Esophagus muscularis mucosa (tissue), 4 donors: ENCODE measurements around the gene BTBD3. TPM values are rescaled to one million over a fixed set of nuclear protein-coding genes. Genes with fewer than 3 reads are reported as not detected.

ENCODE experiments used
- DNase-seq: peaks from one replicate; pipeline ENCODE4 v3.0.0-alpha.2; 2017; ENCODE audit errors: extremely low spot score
- H3K27ac ChIP-seq, 4 donors: fragments of 200-600 bp; sonication (generic); replicated peaks in 1 of 4; 1 replicate in 3 of 4; 2 replicates in 1 of 4; pipeline ENCODE4 v1.5.1; 2016 to 2019; ENCODE audit warnings: mild to moderate bottlenecking in 1 of 4
- H3K27me3 ChIP-seq, 4 donors: fragments of 200-600 bp; sonication (generic); one replicate each; pipeline versions ENCODE4 v1.5.1 to v1.6.0; 2016 to 2019
- H3K36me3 ChIP-seq, 4 donors: fragments of 200-600 bp; sonication (generic); one replicate each; pipeline ENCODE4 v1.5.1; 2016 to 2019
- H3K4me1 ChIP-seq, 4 donors: fragments of 200-600 bp; sonication (generic); one replicate each; pipeline ENCODE4 v1.5.1; 2016 to 2019
- H3K4me3 ChIP-seq, 4 donors: fragments of 200-600 bp; sonication (generic); 1 replicate in 2 of 4; 2 replicates in 2 of 4; pipeline ENCODE4 v1.5.1; 2016 to 2019; ENCODE audit warnings: mild to moderate bottlenecking in 4 of 4, moderate library complexity in 1 of 4
- H3K9me3 ChIP-seq, 4 donors: fragments of 200-600 bp; sonication (generic); 1 replicate in 3 of 4; 2 replicates in 1 of 4; pipeline ENCODE4 v1.5.1; 2016 to 2019
- EP300 ChIP-seq: sonication (generic); formaldehyde crosslinking; IDR thresholded peaks from one replicate; pipeline ENCODE4 v1.6.1; 2017; ENCODE audit warnings: antibody characterized with exemption
- POLR2A ChIP-seq: fragments of 450-650 bp; IDR thresholded peaks from one replicate; pipeline ENCODE4 v1.6.1; 2017; ENCODE audit warnings: antibody characterized with exemption, moderate library complexity, mild to moderate bottlenecking, low read depth
- POLR2AphosphoS5 ChIP-seq, 2 donors: sonication (generic); formaldehyde crosslinking; IDR thresholded peaks; one replicate each; pipeline ENCODE4 v1.6.1; 2017; ENCODE audit warnings: antibody characterized with exemption in 2 of 2
- WGBS: methylation state at CpG from one replicate; pipeline ENCODE4 v1.1.5; 2018; 5-methylcytosine and 5-hydroxymethylcytosine counted together
- intact Hi-C: fragments of 100-400 bp; cut with DNase I; formaldehyde crosslinking; loops from one replicate; pipeline ENCODE4 v1.15.1; 2023
- total RNA-seq, 4 donors: library from RNA; depleted of rRNA; stranded (reverse); fragments of >200 nt; gene quantifications; one replicate each; pipeline versions ENCODE4 v1.1.0 to v1.2.1, GENCODE V29; 2016
- TF ChIP-seq, protein P1 (sequence below), 3 experiments: fragments of 200-600 bp in 2 of 3; fragments of 450-650 bp in 1 of 3; sonication (generic) in 2 of 3; IDR thresholded peaks; one replicate each; pipeline ENCODE4 v1.5.1; 2017 to 2019; ENCODE audit warnings: antibody characterized with exemption in 3 of 3, mild to moderate bottlenecking in 2 of 3, moderate library complexity in 1 of 3

Gene BTBD3
- total RNA-seq, 4 donors from 2014 or later = 15.4 to 34.5 (median 25.9) TPM

DNA sequence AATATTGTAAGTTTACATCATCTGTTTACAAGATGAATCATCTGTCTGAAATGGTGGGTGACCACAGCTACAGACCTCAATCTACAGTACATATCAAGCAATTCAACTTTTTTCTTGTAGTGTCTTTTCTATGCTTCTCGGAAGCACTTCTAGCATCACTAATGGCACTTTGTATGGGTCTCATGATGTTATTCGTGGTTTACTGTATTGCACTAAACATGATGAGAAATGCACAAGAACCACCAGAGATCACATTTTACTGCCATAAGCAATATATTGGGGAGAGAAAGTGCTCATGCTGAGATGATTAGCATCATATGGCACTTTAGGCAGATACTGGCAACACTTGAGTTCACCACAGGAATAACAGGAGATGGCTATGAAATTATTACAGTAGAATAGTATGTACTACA lies 15.4 kb upstream of the BTBD3 start:
- no peaks in the 10 kb centered on the region for H3K27me3 ChIP-seq
- 83% methylated on average over 2 of the region's 2 CpGs for WGBS
- DNase-seq = no peak
- H3K9me3 ChIP-seq = no peaks in the 10 kb centered on the region
- H3K36me3 ChIP-seq = no peaks in the 10 kb centered on the region
- no peak overlapping the region for H3K27ac ChIP-seq
- peaks cover 5 to 16% (median 9%) of the 10 kb centered on the region in 4 donors for H3K4me1 ChIP-seq
- TF ChIP-seq POLR2A = no peak
- TF ChIP-seq POLR2AphosphoS5 (IDR thresholded peaks at IDR 0.05) = no peak
- TF ChIP-seq, protein P1, sequence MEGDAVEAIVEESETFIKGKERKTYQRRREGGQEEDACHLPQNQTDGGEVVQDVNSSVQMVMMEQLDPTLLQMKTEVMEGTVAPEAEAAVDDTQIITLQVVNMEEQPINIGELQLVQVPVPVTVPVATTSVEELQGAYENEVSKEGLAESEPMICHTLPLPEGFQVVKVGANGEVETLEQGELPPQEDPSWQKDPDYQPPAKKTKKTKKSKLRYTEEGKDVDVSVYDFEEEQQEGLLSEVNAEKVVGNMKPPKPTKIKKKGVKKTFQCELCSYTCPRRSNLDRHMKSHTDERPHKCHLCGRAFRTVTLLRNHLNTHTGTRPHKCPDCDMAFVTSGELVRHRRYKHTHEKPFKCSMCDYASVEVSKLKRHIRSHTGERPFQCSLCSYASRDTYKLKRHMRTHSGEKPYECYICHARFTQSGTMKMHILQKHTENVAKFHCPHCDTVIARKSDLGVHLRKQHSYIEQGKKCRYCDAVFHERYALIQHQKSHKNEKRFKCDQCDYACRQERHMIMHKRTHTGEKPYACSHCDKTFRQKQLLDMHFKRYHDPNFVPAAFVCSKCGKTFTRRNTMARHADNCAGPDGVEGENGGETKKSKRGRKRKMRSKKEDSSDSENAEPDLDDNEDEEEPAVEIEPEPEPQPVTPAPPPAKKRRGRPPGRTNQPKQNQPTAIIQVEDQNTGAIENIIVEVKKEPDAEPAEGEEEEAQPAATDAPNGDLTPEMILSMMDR (IDR thresholded peaks at IDR 0.05) = no peak
- TF ChIP-seq EP300 = no peak
- intact Hi-C loops = no loop called here
- no peak overlapping the region for H3K4me3 ChIP-seq

DNA sequence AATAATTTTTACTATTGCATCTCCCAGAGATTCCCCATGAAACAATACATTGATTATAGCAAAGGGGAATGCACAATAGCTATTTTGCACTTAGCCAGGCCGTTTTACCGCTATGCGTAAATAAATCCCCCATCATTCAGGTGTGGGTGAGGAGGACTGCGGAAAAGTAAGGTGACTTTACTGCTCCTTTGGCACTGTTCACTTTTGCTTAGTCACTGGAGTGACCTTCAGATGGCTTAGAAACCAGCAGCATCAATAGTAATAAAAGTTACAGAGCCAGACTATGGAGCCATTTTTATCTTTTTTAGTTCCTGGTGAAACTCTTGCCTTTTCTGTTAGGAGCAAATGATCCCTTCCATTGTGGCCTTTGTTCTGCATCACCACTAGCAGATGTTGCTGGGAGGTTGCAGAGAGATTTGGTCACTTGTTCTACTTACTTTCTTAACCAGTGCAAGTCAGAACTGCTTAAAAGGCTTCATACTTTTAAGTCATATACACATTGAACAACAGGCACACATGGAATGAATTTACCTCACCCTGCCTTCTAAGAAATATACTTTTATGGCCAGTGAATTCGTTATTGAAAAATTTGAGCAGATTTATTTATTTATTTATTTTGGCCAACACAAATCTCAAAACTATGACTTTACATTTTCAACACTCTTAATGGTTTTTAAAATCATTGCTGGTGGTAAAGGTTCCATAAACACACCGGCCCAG lies 12.1 kb upstream of the BTBD3 start:
- Histone ChIP-seq H3K36me3 (no peaks in the 10 kb centered on the region), H3K4me1 (peaks cover 7 to 21% (median 15%) of the 10 kb centered on the region in 4 donors), H3K27me3 (no peaks in the 10 kb centered on the region), H3K27ac (no peak overlapping the region), H3K4me3 (no peak overlapping the region), H3K9me3 (no peaks in the 10 kb centered on the region)
- 94% methylated on average over 6 of the region's 6 CpGs for WGBS
- intact Hi-C loops = no loop called here
- no peak for DNase-seq
- TF ChIP-seq POLR2AphosphoS5 (IDR thresholded peaks at IDR 0.05) (no peak), EP300 (no peak), POLR2A (no peak)
- TF ChIP-seq, protein P1 (IDR thresholded peaks at IDR 0.05) = no peak

DNA sequence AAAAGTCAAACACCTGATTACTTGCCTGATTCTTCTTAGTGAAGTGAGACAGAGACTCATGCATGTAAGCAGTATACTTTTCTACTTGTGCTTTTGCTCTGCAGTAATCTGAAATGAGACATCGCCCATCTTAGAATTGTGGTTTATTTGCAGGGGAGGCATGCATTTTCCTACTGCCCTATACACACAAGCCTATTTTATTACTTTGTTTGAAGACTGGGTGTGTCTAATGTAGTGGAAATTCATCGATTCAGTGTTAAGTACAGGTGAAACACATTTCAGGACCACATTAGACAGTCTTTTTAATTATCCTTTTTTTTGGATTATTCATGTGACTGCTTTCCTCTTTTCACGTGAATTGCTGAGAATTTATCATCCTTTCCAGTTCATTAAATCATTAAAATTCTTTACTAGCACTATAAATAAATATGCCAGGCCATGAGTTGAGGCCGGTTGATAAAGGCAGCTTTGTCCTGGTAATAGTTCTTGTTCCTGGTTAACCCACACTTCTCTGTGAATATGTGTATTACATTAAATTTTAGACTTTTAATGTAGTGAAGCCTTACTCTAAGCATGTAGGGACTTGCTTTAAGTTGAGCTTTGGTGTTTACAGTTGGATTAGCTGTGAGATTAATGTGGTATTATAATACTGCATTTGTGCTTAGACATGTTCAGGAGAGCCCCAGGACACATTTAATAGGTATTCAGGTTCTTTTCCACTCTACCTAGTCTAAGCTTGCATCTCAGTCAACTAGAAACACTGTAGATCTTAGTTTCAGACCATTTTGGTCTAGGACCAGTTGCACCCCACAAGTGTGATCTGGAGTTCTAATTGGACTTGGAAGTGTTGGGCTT lies 10.8 kb upstream of the BTBD3 start:
- H3K9me3 ChIP-seq = no peaks in the 10 kb centered on the region
- DNase-seq = no peak
- 62% methylated on average over 4 of the region's 4 CpGs for WGBS
- H3K4me1 ChIP-seq = peaks cover 7 to 22% (median 15%) of the 10 kb centered on the region in 4 donors
- H3K36me3 ChIP-seq = no peaks in the 10 kb centered on the region
- TF ChIP-seq, protein P1 (IDR thresholded peaks at IDR 0.05) = no peak
- TF ChIP-seq POLR2AphosphoS5 (IDR thresholded peaks at IDR 0.05) = no peak
- TF ChIP-seq POLR2A = no peak
- TF ChIP-seq EP300 = no peak
- H3K4me3 ChIP-seq = no peak overlapping the region
- H3K27me3 ChIP-seq = no peaks in the 10 kb centered on the region
- H3K27ac ChIP-seq = no peak overlapping the region
- intact Hi-C loops = no loop called here

DNA sequence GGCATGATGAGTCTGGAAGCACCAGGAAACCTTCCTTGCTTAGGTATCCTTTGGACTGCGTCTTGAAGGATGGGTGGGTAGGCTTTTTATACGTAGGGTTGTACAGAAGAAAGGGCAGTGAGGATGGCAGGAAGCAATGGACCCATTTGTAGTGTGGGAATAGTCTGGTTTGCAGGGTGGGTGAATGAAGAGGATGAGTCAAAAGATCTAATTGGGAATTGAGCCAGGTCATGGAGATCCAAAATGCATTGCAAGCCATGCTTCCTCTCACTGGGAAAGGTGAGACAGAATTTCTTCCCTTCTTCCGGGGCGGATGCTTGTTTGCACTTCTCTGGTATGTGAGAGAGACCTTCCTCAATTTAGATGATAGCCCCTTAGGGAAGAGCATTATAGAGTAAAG lies 10.1 kb upstream of the BTBD3 start:
- Histone ChIP-seq H3K27me3 (no peaks in the 10 kb centered on the region), H3K9me3 (no peaks in the 10 kb centered on the region), H3K27ac (no peak overlapping the region), H3K4me3 (no peak overlapping the region), H3K4me1 (peaks cover 14 to 30% (median 23%) of the 10 kb centered on the region in 4 donors), H3K36me3 (no peaks in the 10 kb centered on the region)
- no peak for DNase-seq
- 97% methylated on average over 4 of the region's 4 CpGs for WGBS
- intact Hi-C loops = no loop called here
- no peak for TF ChIP-seq POLR2A
- TF ChIP-seq, protein P1 (IDR thresholded peaks at IDR 0.05) = no peak
- TF ChIP-seq POLR2AphosphoS5 (IDR thresholded peaks at IDR 0.05) = no peak
- TF ChIP-seq EP300 = no peak
